Transverse colon (tissue), 4 donors: Measurements from ENCODE around the gene FGA. TPM values are rescaled to one million over a fixed set of nuclear protein-coding genes. Genes with fewer than 3 reads are reported as not detected.

Experiments
- DNase-seq: peaks from one replicate; pipeline ENCODE4 v3.0.0-alpha.2; 2019
- H3K27ac ChIP-seq, 4 donors: fragments of 200-600 bp; sonication (generic); 2 replicates each; pipeline ENCODE4 v1.5.1; 2016 to 2018; ENCODE audit warnings: inconsistent platforms in 4 of 4
- H3K27me3 ChIP-seq: fragments of 200-600 bp; sonication (generic); 2 replicates; pipeline ENCODE4 v1.5.1; 2017; ENCODE audit warnings: inconsistent platforms
- H3K36me3 ChIP-seq, 4 donors: fragments of 200-600 bp; sonication (generic); 2 replicates each; pipeline ENCODE4 v1.5.1; 2017 to 2019; ENCODE audit warnings: inconsistent platforms in 4 of 4
- H3K4me1 ChIP-seq, 4 donors: fragments of 200-600 bp; sonication (generic); 2 replicates each; pipeline ENCODE4 v1.5.1; 2017 to 2020; ENCODE audit warnings: inconsistent platforms in 4 of 4
- H3K4me3 ChIP-seq, 4 donors: fragments of 200-600 bp; sonication (generic); 1 replicate in 1 of 4; 2 replicates in 3 of 4; pipeline versions ENCODE4 v1.5.1 to v1.6.1; 2017 to 2019; ENCODE audit warnings: inconsistent platforms in 4 of 4
- H3K9me3 ChIP-seq, 2 donors: fragments of 200-600 bp; sonication (generic); 2 replicates each; pipeline ENCODE4 v1.5.1; 2017 to 2019; ENCODE audit warnings: inconsistent platforms in 2 of 2
- EP300 ChIP-seq: sonication (generic); formaldehyde crosslinking; IDR thresholded peaks from one replicate; pipeline ENCODE4 v1.6.1; 2017; ENCODE audit warnings: antibody characterized with exemption, low read depth
- POLR2A ChIP-seq: fragments of 450-650 bp; IDR thresholded peaks from one replicate; pipeline ENCODE4 v1.6.1; 2016; ENCODE audit warnings: antibody characterized with exemption, mild to moderate bottlenecking, moderate library complexity
- POLR2AphosphoS5 ChIP-seq, 3 donors: sonication (generic); formaldehyde crosslinking; IDR thresholded peaks; one replicate each; pipeline ENCODE4 v1.6.1; 2016; ENCODE audit warnings: antibody characterized with exemption in 3 of 3
- WGBS, 2 donors: methylation state at CpG; one replicate each; pipeline ENCODE4 v1.1.5; 2018; ENCODE audit warnings: low coverage in 1 of 2; 5-methylcytosine and 5-hydroxymethylcytosine counted together
- in situ Hi-C, 4 donors: fragments of 200-750 bp; cut with MboI; loops; one replicate each; pipeline versions ENCODE4 v1.15.0 to v1.15.1; 2017; ENCODE audit warnings: low sequenced_read_pairs in 3 of 4, low pct_ligation_motif_present in 1 of 4, low pct_unique_long_range_greater_than_20kb in 1 of 4
- intact Hi-C: fragments of 100-400 bp; cut with DNase I; formaldehyde crosslinking; loops from one replicate; pipeline ENCODE4 v1.15.1; 2023; ENCODE audit warnings: low total_unique reads
- small RNA-seq, 4 donors: library from RNA; depleted of rRNA; stranded (forward); fragments of <200 nt; gene quantifications; one replicate each; pipeline ENCODE3, GENCODE V24; 2016
- total RNA-seq, 4 donors: library from RNA; depleted of rRNA; stranded (reverse); fragments of >200 nt; gene quantifications; one replicate each; pipeline ENCODE4 v1.1.0, GENCODE V29; 2016
- TF ChIP-seq, protein P1 (sequence below), 5 experiments: fragments of 200-600 bp in 3 of 5; fragments of 450-650 bp in 2 of 5; sonication (generic) in 3 of 5; IDR thresholded peaks; 1 replicate in 2 of 5; 2 replicates in 3 of 5; pipeline ENCODE4 v1.5.1; 2016 to 2017; ENCODE audit warnings: antibody characterized with exemption in 5 of 5, inconsistent platforms in 3 of 5, mild to moderate bottlenecking in 2 of 5, moderate library complexity in 1 of 5

FGA gene
- total RNA-seq, 4 donors from 2014 or later: not detected

DNA sequence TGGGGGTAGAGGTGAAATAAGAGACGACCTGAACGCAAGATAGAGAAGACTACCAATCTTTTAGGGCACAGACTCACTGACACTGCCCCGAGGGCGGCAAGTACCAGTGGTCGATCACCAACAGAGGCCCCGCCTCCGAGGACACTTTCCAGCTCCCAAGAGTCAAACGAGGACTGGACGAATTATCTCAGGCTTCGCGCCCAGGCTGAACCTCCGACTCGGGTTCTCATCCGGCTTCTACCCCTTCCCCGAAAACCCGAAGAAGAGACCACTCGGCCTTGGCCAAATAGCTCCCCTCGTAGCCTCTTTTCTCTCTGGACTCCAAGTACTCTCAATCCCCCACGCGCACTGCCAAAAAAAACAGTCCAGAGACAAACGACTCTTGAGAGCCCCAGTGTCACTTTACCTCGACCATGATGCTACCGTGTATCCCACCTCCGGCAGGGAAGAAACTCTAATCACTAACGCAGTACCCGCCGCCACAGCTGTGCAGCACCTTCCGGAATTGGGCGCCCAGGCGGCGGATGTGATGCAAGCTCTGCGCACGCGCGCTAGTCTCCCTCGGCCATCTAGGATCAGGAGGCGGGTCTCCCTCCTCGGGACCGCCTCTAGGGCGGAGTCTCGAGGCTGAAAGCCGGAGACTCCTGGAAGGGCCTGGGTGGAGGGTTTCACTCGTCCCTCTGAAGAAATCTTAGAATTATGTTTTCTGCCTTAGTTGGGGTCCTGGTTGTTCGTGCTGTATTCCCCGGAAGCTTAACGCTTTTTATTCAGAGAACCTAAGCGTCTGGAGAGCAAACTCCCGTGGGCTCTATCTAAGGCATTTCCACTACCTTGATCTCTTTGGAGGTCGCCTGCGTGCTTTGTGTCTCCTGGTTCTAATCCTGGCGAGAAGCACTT is 40.4 kb downstream of the FGA start, which contains the start of gene PLRG1:
Gene PLRG1 (minus strand): TSS at position 507 of the 897 bp plus-strand sequence. CDS start 92 bp downstream, at position 415.
- H3K27me3 ChIP-seq: no peaks in the 10 kb centered on the region
- peak within 1 kb of the TSS; percentile 77 to 88 (median 84) for H3K27ac ChIP-seq
- peak; percentile 68 for TF ChIP-seq POLR2A
- TF ChIP-seq, protein P1, sequence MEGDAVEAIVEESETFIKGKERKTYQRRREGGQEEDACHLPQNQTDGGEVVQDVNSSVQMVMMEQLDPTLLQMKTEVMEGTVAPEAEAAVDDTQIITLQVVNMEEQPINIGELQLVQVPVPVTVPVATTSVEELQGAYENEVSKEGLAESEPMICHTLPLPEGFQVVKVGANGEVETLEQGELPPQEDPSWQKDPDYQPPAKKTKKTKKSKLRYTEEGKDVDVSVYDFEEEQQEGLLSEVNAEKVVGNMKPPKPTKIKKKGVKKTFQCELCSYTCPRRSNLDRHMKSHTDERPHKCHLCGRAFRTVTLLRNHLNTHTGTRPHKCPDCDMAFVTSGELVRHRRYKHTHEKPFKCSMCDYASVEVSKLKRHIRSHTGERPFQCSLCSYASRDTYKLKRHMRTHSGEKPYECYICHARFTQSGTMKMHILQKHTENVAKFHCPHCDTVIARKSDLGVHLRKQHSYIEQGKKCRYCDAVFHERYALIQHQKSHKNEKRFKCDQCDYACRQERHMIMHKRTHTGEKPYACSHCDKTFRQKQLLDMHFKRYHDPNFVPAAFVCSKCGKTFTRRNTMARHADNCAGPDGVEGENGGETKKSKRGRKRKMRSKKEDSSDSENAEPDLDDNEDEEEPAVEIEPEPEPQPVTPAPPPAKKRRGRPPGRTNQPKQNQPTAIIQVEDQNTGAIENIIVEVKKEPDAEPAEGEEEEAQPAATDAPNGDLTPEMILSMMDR (IDR thresholded peaks at IDR 0.05): peak; percentile 17 to 66 (median 29)
- peak; percentile 74 to 80 (median 77) for TF ChIP-seq POLR2AphosphoS5 (IDR thresholded peaks at IDR 0.05)
- TF ChIP-seq EP300: no peak
- WGBS, 2 donors: 0 to 3% methylated on average over 6 to 49 of the region's 51 CpGs
- intact Hi-C loops (no loop called here), in situ Hi-C loops (loop anchor here in 3 of 4 donors (5.0 to 25.0 kb wide), 3 partner anchors 65 to 812 kb away; partner anchors contain the start of gene FGG (in 1 of the 3))
- no peaks in the 10 kb centered on the region for H3K9me3 ChIP-seq
- H3K4me3 ChIP-seq: peak within 1 kb of the TSS; percentile 52 to 96 (median 76)
- peak; percentile 97 for DNase-seq
- peaks cover 0 to 25% (median 11%) of the 10 kb centered on the region in 4 donors for H3K36me3 ChIP-seq
- H3K4me1 ChIP-seq: peaks cover 11 to 32% (median 17%) of the 10 kb centered on the region in 4 donors

DNA sequence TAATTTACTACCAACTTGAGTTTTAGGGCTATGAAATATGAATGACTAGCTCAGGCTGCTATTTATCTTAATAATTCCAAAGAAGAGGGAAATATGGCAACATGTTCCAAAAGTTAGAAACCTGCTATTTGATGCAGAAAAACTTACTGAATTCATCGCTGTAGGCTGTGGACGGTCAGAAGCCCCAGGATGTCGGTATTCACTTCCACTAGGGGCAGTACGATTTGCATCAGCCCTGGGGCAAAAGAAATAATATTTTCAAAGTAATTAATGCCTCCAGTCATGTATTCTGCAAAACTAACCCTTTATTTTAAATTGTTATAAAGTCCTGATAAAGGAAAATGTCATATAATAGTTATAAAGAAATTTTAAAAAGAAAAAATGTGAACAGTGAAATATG is 44.9 kb downstream of the FGA start:
- in situ Hi-C loops: no loop called here
- TF ChIP-seq, protein P1 (IDR thresholded peaks at IDR 0.05): no peak
- TF ChIP-seq EP300 (no peak), POLR2A (no peak), POLR2AphosphoS5 (IDR thresholded peaks at IDR 0.05) (no peak)
- Histone ChIP-seq H3K36me3 (peaks cover 0 to 68% (median 33%) of the 10 kb centered on the region in 4 donors), H3K27ac (no peak overlapping the region), H3K4me3 (no peak overlapping the region), H3K27me3 (no peaks in the 10 kb centered on the region), H3K9me3 (no peaks in the 10 kb centered on the region), H3K4me1 (peaks cover 10 to 20% (median 15%) of the 10 kb centered on the region in 4 donors)
- no peak for DNase-seq
- WGBS, 2 donors: 92 to 100% methylated on average over 4 of the region's 4 CpGs
- intact Hi-C loops: no loop called here

DNA sequence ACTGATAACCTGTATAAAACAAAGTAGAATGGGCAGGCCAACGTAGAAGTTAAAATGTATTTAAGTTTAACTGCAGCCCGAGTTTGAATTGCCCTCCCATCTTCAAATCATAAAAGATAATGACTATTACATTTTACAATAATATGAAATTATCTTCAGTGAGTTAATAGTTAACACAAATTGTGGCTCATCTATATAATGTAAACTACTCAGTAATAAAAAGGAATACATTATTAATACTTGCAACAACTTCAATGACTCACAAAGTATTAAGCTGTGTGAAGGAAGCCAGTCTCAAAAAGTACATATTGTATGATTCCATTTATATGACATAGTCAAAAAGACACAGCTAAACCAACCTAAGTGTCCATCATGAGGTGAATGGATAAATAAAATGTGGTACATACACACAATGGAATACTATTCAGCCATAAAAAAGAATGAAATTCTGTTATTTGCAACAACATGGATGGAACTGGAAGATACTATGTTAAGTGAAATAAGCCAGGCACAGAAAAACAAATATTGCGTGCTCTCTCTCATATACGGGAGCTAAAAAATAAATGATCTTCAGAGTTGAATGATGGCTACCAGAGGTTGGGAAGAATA is 48.2 kb downstream of the FGA start:
- WGBS, 2 donors: 79 to 80% methylated on average over 4 of the region's 4 CpGs
- no peaks in the 10 kb centered on the region for H3K27me3 ChIP-seq
- peaks cover 0 to 95% (median 47%) of the 10 kb centered on the region in 4 donors for H3K36me3 ChIP-seq
- H3K4me1 ChIP-seq: no peaks in the 10 kb centered on the region
- in situ Hi-C loops (no loop called here), intact Hi-C loops (no loop called here)
- no peak for DNase-seq
- H3K27ac ChIP-seq: no peak overlapping the region
- TF ChIP-seq POLR2AphosphoS5 (IDR thresholded peaks at IDR 0.05) (no peak), POLR2A (no peak), EP300 (no peak)
- TF ChIP-seq, protein P1 (IDR thresholded peaks at IDR 0.05): no peak
- no peak overlapping the region for H3K4me3 ChIP-seq
- no peaks in the 10 kb centered on the region for H3K9me3 ChIP-seq

Small RNA genes lying within 50 kb of the gene (small RNA-seq; reads per million reads assigned to genes)
- gene RNU6-1285P: 0 reads per million in 4 donors

Other genes starting within 250 kb of the FGA start
- 10 to 100 TPM in 1 of 4 donors, 1 to 10 TPM in 2, under 1 TPM in 1; 0.60 to 20.6 (median 2.9) TPM for gene DCHS2, start 98.9 kb downstream of the FGA start, total RNA-seq
- gene PLRG1, start 40.3 kb downstream of the FGA start, total RNA-seq: 10 to 100 TPM; 22.5 to 48.2 (median 42.9) TPM
- not detected for gene FGB, start 27.7 kb downstream of the FGA start, total RNA-seq
- gene FGG, start 21.9 kb upstream of the FGA start, total RNA-seq: not detected
- gene LRAT, start 153.3 kb upstream of the FGA start, total RNA-seq: under 1 TPM in 3 of 4 donors, not detected in 1; 0.32 to 0.80 (median 0.41) TPM
- gene RBM46, start 190.5 kb upstream of the FGA start, total RNA-seq: not detected